ENCODE results near the gene PLEKHG4.

- TF ChIP-seq CTCF (IDR thresholded peaks at IDR 0.05) (no peak), POLR2A (IDR thresholded peaks at IDR 0.05) (no peak)
These were observed 15.1 kb upstream of the PLEKHG4 start for GRCh38 chr16:67264277-67264676.
